Mucosa of descending colon (tissue), 3 donors: ENCODE results near the gene THAP7. TPM values are rescaled to one million over a fixed set of nuclear protein-coding genes. Genes with fewer than 3 reads are reported as not detected.
"Not testable (repeated sequence)": the region's sequence is repeated elsewhere in the genome, so short reads cannot be mapped to it uniquely, and the experiment has no call there.

Experiments
- ATAC-seq: fragments of 200-7000 bp; cut with Tn5 transposase; one replicate; pipeline ENCODE4 v1.9.1; 2020; ENCODE audit warnings: mild to moderate bottlenecking, moderate library complexity
- DNase-seq, 3 donors: peaks; one replicate each; pipeline ENCODE4 v3.0.0-alpha.2; 2020
- H3K36me3 ChIP-seq: fragments of 200-600 bp; one replicate; pipeline ENCODE4 v1.8.0; 2021; ENCODE audit warnings: low read depth, mild to moderate bottlenecking
- H3K4me1 ChIP-seq: fragments of 200-600 bp; one replicate; pipeline ENCODE4 v1.8.0; 2021; ENCODE audit warnings: low read depth, mild to moderate bottlenecking
- H3K4me3 ChIP-seq: fragments of 200-600 bp; one replicate; pipeline ENCODE4 v1.8.0; 2021; ENCODE audit warnings: mild to moderate bottlenecking
- H3K9me3 ChIP-seq: fragments of 200-600 bp; one replicate; pipeline ENCODE4 v1.8.0; 2021; ENCODE audit warnings: mild to moderate bottlenecking
- intact Hi-C, 2 donors: fragments of 100-400 bp; cut with DNase I in 1 of 2; cut with micrococcal nuclease in 1 of 2; formaldehyde crosslinking; loops; one replicate each; pipeline versions ENCODE4 v1.11.0 to v1.11.1; 2022; cut with DNase I, micrococcal nuclease
- total RNA-seq, 3 donors: library from RNA; stranded (reverse); fragmentation: NEBNext Ultra II Directional in 2 of 3; extraction: Animal tissue kit (Norgen Biotek cat#: 25700) in 2 of 3; gene quantifications; one replicate each; pipeline versions ENCODE4 v1.2.1 to v1.2.4, GENCODE V29; 2021 to 2023
- TF ChIP-seq, protein P1 (sequence below): fragments of 200-600 bp; IDR thresholded peaks from one replicate; pipeline ENCODE4 v1.8.0; 2022; ENCODE audit warnings: antibody characterized with exemption, mild to moderate bottlenecking
- donor health status: DM: no; HTN: no; CAD: no; lungs with moderate emphysema.
- donor health status: DM: no; HTN: no; CAD: no.
- donor health status: DM: no; HTN: yes; CAD: no.

THAP7 gene
- total RNA-seq, 3 donors from 2014 or later, result 16.8 to 27.8 (median 19.8) TPM

DNA sequence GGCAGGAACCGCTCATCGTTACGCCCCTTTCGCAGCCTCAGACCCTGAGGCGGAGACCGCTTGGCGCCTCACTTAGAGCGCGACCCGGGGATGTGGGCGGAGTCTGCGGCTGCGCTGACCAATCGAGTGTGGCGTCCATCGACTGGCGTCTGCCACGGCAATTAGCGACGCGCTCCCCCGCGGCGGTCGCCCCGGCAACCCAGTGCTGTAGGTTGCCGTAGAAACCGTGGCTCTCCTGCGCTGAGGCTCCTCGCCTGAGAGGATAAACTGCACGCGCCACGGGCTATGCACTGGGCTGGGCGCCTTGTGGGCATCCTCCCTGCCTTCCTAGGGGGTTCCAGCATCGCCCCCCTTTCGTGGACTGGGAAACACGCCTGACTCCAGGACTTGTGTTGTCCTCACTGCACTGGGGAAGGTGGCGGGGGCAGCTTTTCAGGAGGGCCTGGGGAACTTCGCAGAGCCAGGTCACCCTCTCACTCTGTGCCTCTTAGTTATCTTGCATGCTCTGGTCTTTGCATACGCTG, 12.3 kb upstream of the THAP7 start:
- Histone ChIP-seq H3K4me3 (no peak overlapping the region), H3K36me3 (no peaks in the 10 kb centered on the region), H3K9me3 (no peaks in the 10 kb centered on the region), H3K4me1 (peaks cover 21% of the 10 kb centered on the region)
- TF ChIP-seq, protein P1, sequence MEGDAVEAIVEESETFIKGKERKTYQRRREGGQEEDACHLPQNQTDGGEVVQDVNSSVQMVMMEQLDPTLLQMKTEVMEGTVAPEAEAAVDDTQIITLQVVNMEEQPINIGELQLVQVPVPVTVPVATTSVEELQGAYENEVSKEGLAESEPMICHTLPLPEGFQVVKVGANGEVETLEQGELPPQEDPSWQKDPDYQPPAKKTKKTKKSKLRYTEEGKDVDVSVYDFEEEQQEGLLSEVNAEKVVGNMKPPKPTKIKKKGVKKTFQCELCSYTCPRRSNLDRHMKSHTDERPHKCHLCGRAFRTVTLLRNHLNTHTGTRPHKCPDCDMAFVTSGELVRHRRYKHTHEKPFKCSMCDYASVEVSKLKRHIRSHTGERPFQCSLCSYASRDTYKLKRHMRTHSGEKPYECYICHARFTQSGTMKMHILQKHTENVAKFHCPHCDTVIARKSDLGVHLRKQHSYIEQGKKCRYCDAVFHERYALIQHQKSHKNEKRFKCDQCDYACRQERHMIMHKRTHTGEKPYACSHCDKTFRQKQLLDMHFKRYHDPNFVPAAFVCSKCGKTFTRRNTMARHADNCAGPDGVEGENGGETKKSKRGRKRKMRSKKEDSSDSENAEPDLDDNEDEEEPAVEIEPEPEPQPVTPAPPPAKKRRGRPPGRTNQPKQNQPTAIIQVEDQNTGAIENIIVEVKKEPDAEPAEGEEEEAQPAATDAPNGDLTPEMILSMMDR, result no peak
- intact Hi-C loops, result no loop called here
- ATAC-seq, result peak; percentile 87
- DNase-seq, result peak; percentile 81 to 92 (median 87)

DNA sequence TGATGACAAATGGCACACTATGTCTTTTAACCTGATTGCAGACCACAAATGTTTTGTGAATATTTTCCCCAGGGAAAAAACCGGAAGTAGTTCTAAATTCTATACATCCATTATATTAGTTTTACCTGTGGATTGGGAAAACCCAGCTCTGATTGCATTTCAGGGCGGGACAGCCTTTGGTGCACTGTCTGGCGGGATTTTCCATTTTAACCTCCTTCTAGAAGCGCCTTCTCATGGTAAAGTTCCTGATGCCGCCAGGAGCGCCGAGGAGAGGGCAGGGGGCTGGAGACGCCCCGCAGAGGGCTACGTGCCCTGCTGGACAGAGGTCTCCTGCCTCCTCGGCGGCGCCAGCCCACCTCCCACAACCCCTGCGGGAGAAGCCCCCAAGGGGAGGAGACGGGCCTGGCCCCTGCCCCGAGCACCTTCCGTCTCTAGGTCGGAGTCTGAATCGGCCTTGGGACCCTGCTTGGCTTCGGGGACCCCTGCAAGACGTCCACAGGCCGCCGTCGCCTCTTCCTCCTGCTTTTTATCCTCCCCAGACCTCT, 11.8 kb upstream of the THAP7 start:
- TF ChIP-seq, protein P1, result no peak
- intact Hi-C loops, result no loop called here
- Histone ChIP-seq H3K9me3 (no peaks in the 10 kb centered on the region), H3K36me3 (no peaks in the 10 kb centered on the region), H3K4me3 (no peak overlapping the region), H3K4me1 (peaks cover 21% of the 10 kb centered on the region)
- DNase-seq, result no peak
- no peak for ATAC-seq

DNA sequence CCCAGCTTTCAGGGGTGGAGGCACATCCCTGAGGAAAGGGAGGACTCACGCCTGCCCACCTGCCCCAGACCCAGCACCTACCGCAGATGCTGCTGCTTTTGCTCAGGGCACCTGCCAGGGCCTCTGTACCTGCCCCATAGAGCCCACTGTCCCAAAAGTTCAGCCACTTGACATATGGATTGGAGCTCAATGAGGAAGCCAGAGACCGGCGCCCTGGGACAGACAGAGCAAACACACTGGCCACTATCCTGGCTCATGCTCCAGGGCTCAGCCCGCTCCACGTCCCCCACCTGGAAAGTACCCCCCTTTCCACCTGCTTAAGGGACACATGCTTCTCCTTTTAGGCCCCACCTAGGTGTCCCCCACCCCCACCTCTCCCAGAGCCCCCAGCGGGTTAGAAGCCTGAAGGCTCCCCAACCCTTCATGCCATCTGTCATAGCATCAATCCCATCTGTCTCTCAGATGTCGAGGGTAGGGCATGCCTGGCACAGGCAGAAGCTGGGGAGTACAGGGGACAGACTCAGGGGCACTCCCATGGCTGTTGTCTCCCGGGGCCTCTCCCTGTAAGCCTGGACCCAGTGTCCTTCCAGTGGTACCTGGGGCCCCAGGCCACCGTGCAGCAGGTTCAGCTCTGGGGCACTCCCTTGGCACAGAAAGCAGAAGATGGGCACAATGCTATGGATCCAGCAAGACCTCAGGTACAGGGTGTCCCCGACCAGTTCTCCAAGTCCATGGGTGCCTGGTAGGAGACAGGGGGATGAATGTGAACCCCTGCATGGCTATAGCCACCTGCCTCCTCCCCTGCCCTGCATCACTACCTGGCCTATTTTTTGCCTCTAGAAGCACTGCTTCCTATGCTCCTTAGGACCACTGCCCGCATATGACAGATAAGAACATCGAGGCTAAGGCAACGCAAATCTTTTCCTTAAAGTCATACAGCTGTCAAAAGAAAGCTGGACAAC, 10.8 kb upstream of the THAP7 start:
- intact Hi-C loops, result no loop called here
- DNase-seq (no peak), ATAC-seq (no peak)
- Histone ChIP-seq H3K4me3 (no peak overlapping the region), H3K4me1 (peaks cover 21% of the 10 kb centered on the region), H3K36me3 (no peaks in the 10 kb centered on the region), H3K9me3 (no peaks in the 10 kb centered on the region)
- TF ChIP-seq, protein P1, result no peak

DNA sequence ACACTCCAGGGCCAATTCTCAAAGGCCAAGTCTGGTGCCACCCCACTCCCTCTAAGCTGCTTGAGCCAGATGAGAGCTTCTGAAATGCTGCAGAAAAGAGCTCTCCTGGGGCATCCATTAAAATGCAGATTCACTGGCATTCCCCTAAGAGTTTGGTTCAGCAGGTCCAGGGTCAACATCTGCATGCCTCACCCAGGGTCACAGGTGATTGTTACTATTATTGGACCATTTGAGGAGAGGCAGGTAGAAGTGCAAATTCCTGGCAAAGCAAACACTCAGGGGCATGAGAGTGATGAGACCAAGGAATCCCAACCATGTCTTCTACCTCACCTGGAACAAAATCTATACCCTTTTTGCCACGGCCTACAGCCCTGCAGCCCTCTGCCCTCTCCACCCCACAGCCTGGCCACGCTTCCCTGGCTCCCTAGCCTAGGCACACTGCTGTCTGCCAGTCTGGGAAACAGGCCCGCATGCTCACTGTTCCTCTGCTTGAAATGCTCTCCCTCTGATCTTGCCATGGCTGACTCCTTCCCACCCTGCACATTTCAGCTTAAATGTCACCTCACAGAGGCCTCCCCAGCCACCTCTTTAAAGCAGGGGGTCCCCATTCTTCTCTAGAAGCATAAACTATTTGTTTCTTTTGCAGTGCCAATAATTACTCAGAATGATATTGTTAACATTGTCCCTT, 8.7 kb upstream of the THAP7 start:
- no peaks in the 10 kb centered on the region for H3K9me3 ChIP-seq
- H3K4me3 ChIP-seq, result no peak overlapping the region
- ATAC-seq, result no peak
- no peaks in the 10 kb centered on the region for H3K36me3 ChIP-seq
- DNase-seq, result no peak
- TF ChIP-seq, protein P1, result no peak
- intact Hi-C loops, result no loop called here
- peaks cover 19% of the 10 kb centered on the region for H3K4me1 ChIP-seq

DNA sequence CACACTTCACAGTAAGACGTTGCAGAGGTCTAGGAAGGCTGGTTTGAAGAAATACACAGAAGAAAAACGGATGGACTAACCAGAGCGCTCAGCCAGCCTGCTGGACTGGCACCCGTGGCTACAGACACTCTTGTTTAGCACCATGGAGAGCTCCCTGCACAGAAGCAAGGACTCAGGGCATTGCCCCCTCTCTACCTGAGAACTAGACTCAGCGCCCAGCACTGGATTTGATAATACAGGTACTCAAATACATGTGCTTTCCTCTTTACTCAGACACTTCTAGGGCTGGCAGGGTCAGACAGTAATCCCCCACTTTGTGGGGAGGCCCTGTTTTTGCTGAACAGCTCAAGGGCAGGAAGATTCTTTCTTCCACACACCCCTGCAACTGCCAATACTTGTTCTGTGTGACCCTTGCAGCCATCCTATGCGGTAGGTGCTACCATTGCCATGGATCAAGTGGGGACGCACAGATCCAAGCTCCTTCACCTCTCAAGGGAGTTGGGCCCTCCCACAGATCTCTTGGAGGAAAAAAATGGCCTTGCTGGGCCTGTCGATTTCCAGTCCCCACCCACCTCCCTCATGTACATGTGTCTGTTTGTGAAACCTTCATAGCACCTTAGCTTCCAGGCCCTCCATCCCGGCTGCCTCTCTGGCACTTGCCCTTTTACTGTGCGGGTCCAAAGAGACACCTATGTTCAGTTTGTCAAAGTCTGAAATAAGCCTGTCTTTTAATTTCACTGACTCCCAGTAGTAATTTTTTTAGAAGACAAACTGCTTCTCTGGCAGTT, 7.9 kb upstream of the THAP7 start:
- peak in 1 of 3 donors; percentile 68 for DNase-seq
- TF ChIP-seq, protein P1, result no peak
- ATAC-seq, result peak; percentile 20

DNA sequence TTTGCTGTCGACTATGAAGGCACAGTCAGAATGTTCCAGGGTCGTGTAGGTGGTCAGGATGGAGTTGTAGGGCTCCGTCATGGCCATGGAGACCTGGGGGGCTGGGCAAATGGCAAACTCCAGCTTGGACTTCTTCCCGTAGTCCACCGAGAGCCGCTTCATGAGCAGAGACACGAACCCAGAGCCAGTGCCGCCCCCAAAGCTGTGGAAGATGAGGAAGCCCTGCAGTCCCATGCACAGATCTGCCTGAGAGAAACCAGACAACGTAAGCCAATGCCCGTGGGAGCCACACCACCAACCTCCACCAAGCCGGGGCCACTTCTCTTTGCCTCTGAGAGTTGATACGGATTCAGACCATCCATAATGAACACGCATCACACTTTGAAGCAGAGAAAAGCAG, 7.3 kb upstream of the THAP7 start:
- DNase-seq, H3K4me1 ChIP-seq, H3K9me3 ChIP-seq, intact Hi-C loops, H3K36me3 ChIP-seq, H3K4me3 ChIP-seq, ATAC-seq: not testable (repeated sequence)

More for the DNA sequence above, 7.9 kb upstream of the THAP7 start:
- H3K4me3 ChIP-seq, result no peak overlapping the region
- peaks cover 12% of the 10 kb centered on the region for H3K4me1 ChIP-seq
- intact Hi-C loops, result no loop called here
- no peaks in the 10 kb centered on the region for H3K9me3 ChIP-seq
- no peaks in the 10 kb centered on the region for H3K36me3 ChIP-seq
